ENCODE measurements around the gene COMT. TPM values are rescaled to one million over a fixed set of nuclear protein-coding genes. Genes with fewer than 3 reads are reported as not detected.
A peak's percentile ranks its signal among the peaks of the same experiment; 100 is the strongest.

The COMT gene
- total RNA-seq, 1 experiment from 2014 or later, result 108 TPM

- ATAC-seq (peak; percentile 61), DNase-seq (ENCODE audit: low read depth, low spot score) (peak; percentile 64)
- H3K36me3 ChIP-seq (ENCODE audit: control insufficient read depth, insufficient read depth, low read length), result no peaks in the 10 kb centered on the region
- CTCF ChIA-PET, result interaction anchor here (1.5 kb wide), 1 partner anchor 30 kb away, joined by 3 read pairs; no protein-coding TSS in a partner anchor
- intact Hi-C loops (cut with micrococcal nuclease; ENCODE audit: unreplicated experiment), result no loop called here
- H3K4me1 ChIP-seq (ENCODE audit: control insufficient read depth, insufficient read depth, low read length), result peaks cover 12% of the 10 kb centered on the region; the same call in 1 of the 2 replicates
- in situ Hi-C loops (cut with HindIII; ENCODE audit: low pct_unique_long_range_greater_than_20kb, low sequenced_read_pairs), result no loop called here
- POLR2A ChIA-PET, result no interaction called here
- no peaks in the 10 kb centered on the region for H3K9me3 ChIP-seq (ENCODE audit: control insufficient read depth, insufficient read depth, low read depth, low read length)
- H3K4me3 ChIP-seq (ENCODE audit: low read depth in 2 of 2, low read length in 2 of 2), result no peak overlapping the region
- no peak overlapping the region for H3K27ac ChIP-seq (ENCODE audit: low read length)
- TF ChIP-seq REST (IDR thresholded peaks at IDR 0.05; ENCODE audit: insufficient read depth in 1 of 2, low read depth in 2 of 2, low read length in 1 of 2), result no peak
- TF ChIP-seq SIN3A (IDR thresholded peaks at IDR 0.05; ENCODE audit: borderline replicate concordance, insufficient read depth, low read depth, low read length), result no peak
- no peak for TF ChIP-seq TCF7L2 (IDR thresholded peaks at IDR 0.05; ENCODE audit: low read depth, low read length)
- TF ChIP-seq POLR2AphosphoS5 (IDR thresholded peaks at IDR 0.05; ENCODE audit: low read depth, low read length), result no peak
- TF ChIP-seq CTCF (IDR thresholded peaks at IDR 0.05), result no peak
- BruUV-seq (replicated peaks), result no TSS peak
- H3K27me3 ChIP-seq (ENCODE audit: control insufficient read depth, insufficient read depth, low read length), result no peaks in the 10 kb centered on the region
Measured at GRCh38 chr22:19984201-19984753, 42.7 kb downstream of the COMT start.

- in situ Hi-C loops (cut with HindIII; ENCODE audit: low pct_unique_long_range_greater_than_20kb, low sequenced_read_pairs) (no loop called here), intact Hi-C loops (cut with micrococcal nuclease; ENCODE audit: unreplicated experiment) (no loop called here)
- H3K4me1 ChIP-seq (ENCODE audit: control insufficient read depth, insufficient read depth, low read length), result peaks cover 12% of the 10 kb centered on the region; the same call in 1 of the 2 replicates
- TF ChIP-seq CTCF (IDR thresholded peaks at IDR 0.05) (no peak), POLR2AphosphoS5 (IDR thresholded peaks at IDR 0.05; ENCODE audit: low read depth, low read length) (no peak), REST (IDR thresholded peaks at IDR 0.05; ENCODE audit: insufficient read depth in 1 of 2, low read depth in 2 of 2, low read length in 1 of 2) (no peak)
- POLR2A ChIA-PET, result no interaction called here
- CTCF ChIA-PET, result interaction anchor here (1.5 kb wide), 1 partner anchor 29 kb away, joined by 3 read pairs; no protein-coding TSS in a partner anchor
- no peak overlapping the region for H3K4me3 ChIP-seq (ENCODE audit: low read depth in 2 of 2, low read length in 2 of 2)
- TSS peak; percentile 67 for BruUV-seq (replicated peaks)
- DNase-seq (ENCODE audit: low read depth, low spot score) (no peak), ATAC-seq (no peak)
- H3K27me3 ChIP-seq (ENCODE audit: control insufficient read depth, insufficient read depth, low read length), result no peaks in the 10 kb centered on the region
- no peaks in the 10 kb centered on the region for H3K9me3 ChIP-seq (ENCODE audit: control insufficient read depth, insufficient read depth, low read depth, low read length)
- H3K36me3 ChIP-seq (ENCODE audit: control insufficient read depth, insufficient read depth, low read length), result no peaks in the 10 kb centered on the region
- H3K27ac ChIP-seq (ENCODE audit: low read length), result no peak overlapping the region
Measured at GRCh38 chr22:19984851-19985811, 43.6 kb downstream of the COMT start.

All from Panc1 (cell line).